ENCODE data around the gene C6orf120. TPM values are rescaled to one million over a fixed set of nuclear protein-coding genes. Genes with fewer than 3 reads are reported as not detected.
A peak's percentile ranks its signal among the peaks of the same experiment; 100 is the strongest.

The C6orf120 gene
- total RNA-seq (10 to 100 TPM in 4 of 5 donors, 1 to 10 TPM in 1; 1.8 to 62.6 (median 22.4) TPM), polyA plus RNA-seq (1 to 10 TPM; 4.7 to 8.7 (median 6.8) TPM)
- long read RNA-seq, donor 1, transcript C6orf120-201 (1 exons, 2,667 nt) = major isoform, 13 of 13 reads
- long read RNA-seq, donor 1, partial matches to known transcripts = 0 of 13 reads
- long read RNA-seq, donor 1, other reads (novel, unspliced or antisense) = 0 of 13 reads
- long read RNA-seq, donor 2, transcript C6orf120-201 (1 exons, 2,667 nt) = major isoform, 22 of 22 reads
- long read RNA-seq, donor 2, partial matches to known transcripts = 0 of 22 reads
- long read RNA-seq, donor 2, other reads (novel, unspliced or antisense) = 0 of 22 reads
- long read RNA-seq, donor 3, transcript C6orf120-201 (1 exons, 2,667 nt) = major isoform, 12 of 12 reads
- long read RNA-seq, donor 3, partial matches to known transcripts = 0 of 12 reads
- long read RNA-seq, donor 3, other reads (novel, unspliced or antisense) = 0 of 12 reads
- long read RNA-seq, donor 4, partial matches to known transcripts = 0 of 1 reads
- long read RNA-seq, donor 4, other reads (novel, unspliced or antisense) = 0 of 1 reads
- long read RNA-seq, donor 5, transcript C6orf120-201 (1 exons, 2,667 nt) = major isoform, 25 of 25 reads
- long read RNA-seq, donor 5, partial matches to known transcripts = 0 of 25 reads
- long read RNA-seq, donor 5, other reads (novel, unspliced or antisense) = 0 of 25 reads
- long read RNA-seq, donor 6, transcript C6orf120-201 (1 exons, 2,667 nt) = major isoform, 52 of 52 reads
- long read RNA-seq, donor 6, partial matches to known transcripts = 0 of 52 reads
- long read RNA-seq, donor 6, other reads (novel, unspliced or antisense) = 0 of 52 reads
- long read RNA-seq, donor 7, transcript C6orf120-201 (1 exons, 2,667 nt) = major isoform, 35 of 35 reads
- long read RNA-seq, donor 7, partial matches to known transcripts = 0 of 35 reads
- long read RNA-seq, donor 7, other reads (novel, unspliced or antisense) = 0 of 35 reads
- long read RNA-seq, donor 8, transcript C6orf120-201 (1 exons, 2,667 nt) = major isoform, 28 of 61 reads
- long read RNA-seq, donor 8, partial matches to known transcripts = 24 of 61 reads
- long read RNA-seq, donor 8, other reads (novel, unspliced or antisense) = 9 of 61 reads
- long read RNA-seq, donor 9, transcript C6orf120-201 (1 exons, 2,667 nt) = major isoform, 30 of 79 reads
- long read RNA-seq, donor 9, partial matches to known transcripts = 36 of 79 reads
- long read RNA-seq, donor 9, other reads (novel, unspliced or antisense) = 13 of 79 reads
- long read RNA-seq, donor 10, transcript C6orf120-201 (1 exons, 2,667 nt) = major isoform, 9 of 9 reads
- long read RNA-seq, donor 10, partial matches to known transcripts = 0 of 9 reads
- long read RNA-seq, donor 10, other reads (novel, unspliced or antisense) = 0 of 9 reads

- Histone ChIP-seq H3K36me3 (peaks cover 0 to 29% (median 10%) of the 10 kb centered on the region in 4 donors), H3K4me3 (peak within 1 kb of the TSS; percentile 89 to 97 (median 94)), H3K9me3 (no peaks in the 10 kb centered on the region), H3K4me1 (peaks cover 19 to 57% (median 47%) of the 10 kb centered on the region in 4 donors), H3K27me3 (no peaks in the 10 kb centered on the region), H3K27ac (peak within 1 kb of the TSS; percentile 91 to 99 (median 97))
- WGBS, 5 donors = 0 to 1% (median 0%) methylated on average over 14 to 92 of the region's 92 CpGs
- peak; percentile 97 to 99 for DNase-seq
- TF ChIP-seq EP300 (IDR thresholded peaks at IDR 0.05) (no peak), POLR2AphosphoS5 (IDR thresholded peaks at IDR 0.05) (peak; percentile 94 to 99 (median 97)), POLR2A (IDR thresholded peaks at IDR 0.05) (peak in 2 of 4 donors; percentile 81 to 91), CTCF (IDR thresholded peaks at IDR 0.05) (no peak)
- intact Hi-C loops (cut with DNase I; ENCODE audit: low total_unique reads) = no loop called here
Measured at GRCh38 chr6:169701954-169702839, at the start of gene C6orf120, which contains the start of gene WDR27. Gene C6orf120 (plus strand): TSS chr6:169702126. CDS start chr6:169702460, 334 bp downstream. Gene WDR27 (minus strand): TSS chr6:169702029. CDS start chr6:169689005, 13,024 bp downstream.

GRCh38 chr6:169652896-169653295, 49.0 kb upstream of the C6orf120 start:
- no peaks in the 10 kb centered on the region for H3K9me3 ChIP-seq
- DNase-seq = no peak
- no peak overlapping the region for H3K4me3 ChIP-seq
- WGBS, 5 donors = 95 to 97% (median 97%) methylated on average over 11 of the region's 11 CpGs
- no peaks in the 10 kb centered on the region for H3K27me3 ChIP-seq
- intact Hi-C loops (cut with DNase I; ENCODE audit: low total_unique reads) = no loop called here
- H3K36me3 ChIP-seq = peaks cover 0 to 40% (median 28%) of the 10 kb centered on the region in 4 donors
- no peak overlapping the region for H3K27ac ChIP-seq
- no peak for TF ChIP-seq EP300 (IDR thresholded peaks at IDR 0.05)
- no peak for TF ChIP-seq CTCF (IDR thresholded peaks at IDR 0.05)
- no peak for TF ChIP-seq POLR2AphosphoS5 (IDR thresholded peaks at IDR 0.05)
- no peak for TF ChIP-seq POLR2A (IDR thresholded peaks at IDR 0.05)
- H3K4me1 ChIP-seq = peaks cover 0 to 11% (median 3%) of the 10 kb centered on the region in 4 donors

- WGBS, 5 donors = 61 to 85% (median 79%) methylated on average over 6 of the region's 6 CpGs
- peaks cover 0 to 39% (median 31%) of the 10 kb centered on the region in 4 donors for H3K36me3 ChIP-seq
- intact Hi-C loops (cut with DNase I; ENCODE audit: low total_unique reads) = no loop called here
- H3K27ac ChIP-seq = peak overlapping the region in 4 of 5 donors; percentile 10 to 83 (median 63)
- no peak overlapping the region for H3K4me3 ChIP-seq
- TF ChIP-seq EP300 (IDR thresholded peaks at IDR 0.05) = no peak
- no peak for TF ChIP-seq POLR2A (IDR thresholded peaks at IDR 0.05)
- TF ChIP-seq CTCF (IDR thresholded peaks at IDR 0.05) = no peak
- TF ChIP-seq POLR2AphosphoS5 (IDR thresholded peaks at IDR 0.05) = no peak
- H3K27me3 ChIP-seq = no peaks in the 10 kb centered on the region
- no peak for DNase-seq
- H3K9me3 ChIP-seq = no peaks in the 10 kb centered on the region
- peaks cover 0 to 11% (median 3%) of the 10 kb centered on the region in 4 donors for H3K4me1 ChIP-seq
Measured at GRCh38 chr6:169653691-169654090, 48.2 kb upstream of the C6orf120 start.
